GM21576 (cell line): ENCODE data around the gene C15orf61.

Source experiments
- ATAC-seq: cut with Tn5 transposase; IDR thresholded peaks from one replicate; pipeline ENCODE4 v1.9.1; 2021; ENCODE audit warnings: mild to moderate bottlenecking, moderate library complexity; ENCODE audit not compliant: unreplicated experiment

C15orf61 gene

DNA sequence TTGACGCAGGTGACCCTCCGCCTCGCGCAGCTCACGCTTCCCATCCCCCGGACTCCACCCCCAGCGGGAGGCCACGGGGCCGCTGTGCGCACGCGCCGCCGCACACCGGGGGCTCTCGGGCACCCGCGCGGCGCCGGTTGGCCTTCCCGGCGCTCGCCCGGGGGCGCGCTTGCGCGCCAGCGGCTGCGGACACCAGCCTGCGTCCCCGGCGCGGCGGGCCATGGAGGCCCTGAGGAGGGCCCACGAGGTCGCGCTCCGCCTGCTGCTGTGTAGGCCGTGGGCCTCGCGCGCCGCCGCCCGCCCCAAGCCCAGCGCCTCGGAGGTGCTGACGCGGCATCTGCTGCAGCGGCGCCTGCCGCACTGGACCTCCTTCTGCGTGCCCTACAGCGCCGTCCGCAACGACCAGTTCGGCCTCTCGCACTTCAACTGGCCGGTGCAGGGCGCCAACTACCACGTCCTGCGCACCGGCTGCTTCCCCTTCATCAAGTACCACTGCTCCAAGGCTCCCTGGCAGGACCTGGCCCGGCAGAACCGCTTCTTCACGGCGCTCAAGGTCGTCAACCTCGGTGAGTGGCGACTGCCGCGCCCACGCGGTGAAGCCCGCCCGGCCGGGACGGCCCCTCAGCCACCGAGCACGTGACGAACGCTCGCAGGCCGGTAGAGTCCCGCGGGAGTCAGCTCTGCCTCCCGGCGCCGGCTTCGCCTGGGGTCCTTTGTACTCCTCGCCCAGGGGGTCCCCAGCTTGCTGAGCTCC is at the start of gene C15orf61:
C15orf61 (plus strand) TSS at position 103 of the 754 bp plus-strand sequence; CDS start at position 221, 118 bp downstream.
- ATAC-seq: peak; percentile 73

DNA sequence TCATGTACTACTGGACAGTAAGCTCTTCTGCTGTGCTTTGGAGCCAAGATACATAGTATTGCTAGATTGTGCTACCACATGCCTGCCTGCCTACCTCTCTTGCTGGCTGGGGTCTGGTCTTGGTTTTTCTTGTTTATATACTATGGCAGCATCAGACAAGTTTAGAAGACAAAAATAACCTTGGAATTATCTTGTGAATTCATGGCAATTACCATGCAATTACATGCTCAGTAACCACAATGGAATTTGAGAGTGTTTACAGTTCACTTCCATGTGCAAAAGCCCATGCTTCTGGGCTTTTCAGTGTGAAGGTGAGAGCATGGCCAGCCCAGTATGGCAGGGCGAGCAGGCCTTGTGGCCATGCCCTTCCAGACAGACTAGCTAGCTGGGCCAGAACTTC is 48.0 kb upstream of the C15orf61 start:
- no peak for ATAC-seq

DNA sequence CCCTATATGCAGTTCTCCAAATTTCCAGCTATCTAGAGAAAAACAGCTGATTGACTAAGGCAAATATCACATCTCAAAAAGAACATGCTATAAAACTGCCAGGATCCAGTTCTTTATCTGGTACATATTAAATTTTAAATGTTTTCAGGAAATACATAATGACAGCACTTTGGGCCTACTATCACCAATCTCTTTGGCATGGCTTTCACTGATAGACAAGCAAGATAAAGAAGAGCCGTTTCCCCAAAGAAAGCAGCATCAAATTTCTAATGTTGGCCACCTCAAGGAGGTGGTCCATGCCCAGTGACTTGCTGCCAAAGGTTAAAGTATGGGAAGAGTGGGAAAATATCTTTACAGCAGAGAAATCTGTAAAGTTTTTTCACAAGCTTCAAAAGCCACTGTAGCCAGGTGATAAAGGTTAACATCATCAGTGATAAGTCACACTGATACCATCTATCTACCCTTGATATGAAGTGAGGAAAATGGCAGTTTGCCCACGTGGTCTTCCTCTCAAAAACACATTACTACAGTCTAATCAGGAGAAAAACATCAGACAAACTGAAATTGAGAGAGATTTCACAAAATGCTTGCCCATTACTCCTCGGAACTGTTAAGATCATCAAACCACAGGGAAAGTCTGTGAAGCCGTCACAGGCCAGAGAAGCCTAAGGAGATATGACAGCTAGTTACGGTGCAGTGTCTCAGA is 46.4 kb upstream of the C15orf61 start:
- ATAC-seq: no peak

DNA sequence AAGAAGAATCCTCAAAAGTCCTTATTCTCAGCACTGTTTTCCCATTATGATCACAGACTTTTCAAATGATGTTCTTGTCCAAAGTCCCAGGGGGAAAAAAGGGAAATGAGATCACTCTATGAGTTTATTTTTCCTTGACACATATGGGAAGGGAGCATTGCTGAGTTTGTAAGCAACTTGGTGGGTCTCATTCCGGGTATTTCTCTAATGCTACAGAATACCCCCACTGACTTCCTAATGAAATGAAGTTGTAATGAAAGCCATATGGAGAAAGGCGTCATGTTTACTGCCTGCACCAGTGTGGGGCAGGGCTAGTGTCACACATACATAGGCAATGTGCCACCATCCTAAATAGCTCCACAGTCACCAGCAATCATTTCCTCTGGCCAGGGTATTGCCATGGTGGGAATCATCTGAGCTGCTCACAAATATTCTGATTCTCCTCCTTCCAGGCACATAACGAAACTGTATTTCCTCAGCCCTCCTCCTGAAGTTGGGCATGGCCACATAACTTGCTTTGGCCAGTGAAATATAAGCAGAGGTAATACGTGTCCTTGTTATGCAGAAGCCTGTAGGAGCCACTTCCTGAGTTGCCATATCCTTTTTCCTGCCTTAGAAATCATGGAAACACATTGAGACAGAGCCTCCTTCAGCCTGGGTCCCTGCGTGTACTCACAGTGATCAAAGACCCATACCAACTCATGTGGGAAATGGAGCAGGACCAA is 41.0 kb upstream of the C15orf61 start:
- ATAC-seq: no peak

DNA sequence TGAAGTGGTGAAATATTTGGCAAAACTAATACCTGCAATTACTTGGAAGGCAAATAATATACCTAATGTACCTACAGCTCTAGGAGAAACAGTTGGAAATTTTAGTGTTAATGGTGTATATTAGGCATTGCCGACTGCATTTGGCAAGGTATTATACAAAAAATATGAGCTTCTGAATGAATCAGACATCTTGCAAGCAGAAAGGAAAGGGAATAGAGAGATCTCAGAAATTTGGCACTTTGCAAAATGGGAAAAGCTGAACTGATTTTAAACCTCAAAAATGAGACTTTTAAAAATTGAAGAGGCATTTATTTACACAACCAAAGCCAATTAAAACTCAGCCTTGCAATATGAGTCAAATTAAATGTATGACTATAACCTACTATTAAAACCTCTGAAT is 40.2 kb upstream of the C15orf61 start:
- no peak for ATAC-seq

GRCh38 chr15:67481680-67482079 is 39.3 kb upstream of the C15orf61 start:
- ATAC-seq: no peak

- no peak for ATAC-seq
These were observed 25.3 kb upstream of the C15orf61 start for GRCh38 chr15:67495585-67495984.

DNA sequence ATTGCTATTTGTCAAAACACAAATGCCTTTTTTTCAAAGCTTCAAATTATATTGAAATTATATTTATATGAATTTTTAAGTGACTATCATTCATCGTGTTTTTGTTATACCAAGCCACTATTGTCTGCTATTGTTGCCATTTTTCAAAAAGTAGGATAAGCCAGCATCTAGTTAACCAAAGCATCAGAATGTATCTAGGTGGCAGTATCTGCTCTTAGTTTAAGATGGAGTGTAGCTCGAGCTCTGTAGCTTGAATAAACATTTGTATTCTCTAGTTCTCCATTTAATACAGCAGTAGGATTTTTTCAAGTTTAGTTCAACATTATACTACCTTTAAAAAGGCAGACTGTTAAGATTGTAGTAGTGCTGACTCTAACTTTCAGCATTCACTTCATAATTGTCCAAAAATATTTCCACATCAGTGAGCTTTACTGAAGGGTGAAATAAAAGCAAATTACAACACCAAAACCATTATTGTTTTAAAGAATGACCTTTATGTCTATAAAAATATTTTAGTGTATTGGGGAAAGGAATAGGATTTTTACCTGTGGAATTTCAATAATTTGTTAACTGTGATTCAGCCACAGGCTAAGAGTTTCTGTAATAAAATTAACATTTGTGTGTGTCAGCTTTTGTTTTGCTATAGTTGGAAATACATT is 19.6 kb upstream of the C15orf61 start:
- ATAC-seq: no peak

DNA sequence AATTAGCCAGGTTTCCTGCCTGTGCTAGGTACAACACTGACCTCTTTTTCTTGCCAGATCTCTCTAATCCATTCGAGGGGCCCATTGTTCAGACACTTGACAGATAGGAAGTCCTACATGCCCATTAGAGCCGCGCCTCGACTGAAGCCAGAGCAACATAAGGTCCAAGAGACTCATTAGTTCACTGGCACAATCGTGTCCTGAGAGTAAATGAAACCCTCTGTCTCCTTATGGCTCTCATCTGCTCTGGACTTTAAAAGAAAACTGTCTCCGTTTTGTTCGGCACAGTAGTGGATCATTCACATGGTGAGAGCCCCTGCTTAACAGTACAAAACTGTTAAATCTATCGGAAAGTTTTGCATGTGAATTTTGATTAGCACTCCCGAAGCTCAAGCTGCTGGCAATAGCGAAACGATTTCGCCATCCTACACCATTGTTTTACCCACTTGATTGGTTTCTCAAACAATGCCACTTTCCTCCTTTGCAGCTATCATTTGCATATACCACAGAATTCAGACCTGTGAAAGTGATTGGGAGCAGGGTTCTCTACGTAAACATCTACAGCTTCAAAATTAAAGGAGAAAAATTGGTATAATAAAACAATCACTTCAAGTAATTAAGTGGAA is 19.0 kb upstream of the C15orf61 start:
- no peak for ATAC-seq

DNA sequence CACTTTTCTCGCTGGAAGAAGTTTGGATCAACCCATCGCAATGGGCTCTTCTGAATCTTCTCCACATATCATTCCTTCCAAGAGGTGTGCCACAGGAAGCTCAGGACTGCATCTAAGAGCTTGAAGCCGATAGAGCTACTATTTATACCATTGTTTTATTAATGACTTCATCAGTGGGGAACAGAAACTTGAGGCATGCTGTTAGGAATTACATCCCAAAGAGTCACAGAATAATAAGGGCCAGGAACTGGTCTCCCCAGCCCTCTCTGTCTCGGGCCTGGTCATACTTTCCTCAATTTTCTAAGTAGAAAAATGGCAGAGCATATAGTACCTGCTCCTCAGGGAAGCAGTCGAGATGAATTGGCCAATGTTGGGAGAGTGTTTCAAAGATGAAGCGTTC is 16.9 kb upstream of the C15orf61 start:
- no peak for ATAC-seq

DNA sequence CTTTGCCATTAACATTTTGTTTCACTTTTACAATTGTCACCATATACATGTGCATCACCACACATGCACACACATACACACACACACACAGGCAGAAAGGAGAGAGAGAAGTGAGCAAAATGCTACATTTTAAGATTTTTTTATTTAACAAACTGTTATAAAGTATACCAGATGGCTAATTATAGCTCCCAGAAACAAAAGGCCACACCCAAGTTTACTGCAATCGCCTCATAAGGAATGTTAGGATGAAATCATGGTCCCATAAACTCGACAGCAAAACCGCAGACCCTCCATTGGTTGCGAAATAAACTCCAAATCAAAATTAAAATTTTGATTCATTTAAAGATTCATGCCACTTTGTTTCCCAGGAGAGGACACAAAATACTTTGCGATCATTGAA is 16.1 kb upstream of the C15orf61 start:
- no peak for ATAC-seq

GRCh38 chr15:67505675-67506572 is 15.0 kb upstream of the C15orf61 start:
- no peak for ATAC-seq

DNA sequence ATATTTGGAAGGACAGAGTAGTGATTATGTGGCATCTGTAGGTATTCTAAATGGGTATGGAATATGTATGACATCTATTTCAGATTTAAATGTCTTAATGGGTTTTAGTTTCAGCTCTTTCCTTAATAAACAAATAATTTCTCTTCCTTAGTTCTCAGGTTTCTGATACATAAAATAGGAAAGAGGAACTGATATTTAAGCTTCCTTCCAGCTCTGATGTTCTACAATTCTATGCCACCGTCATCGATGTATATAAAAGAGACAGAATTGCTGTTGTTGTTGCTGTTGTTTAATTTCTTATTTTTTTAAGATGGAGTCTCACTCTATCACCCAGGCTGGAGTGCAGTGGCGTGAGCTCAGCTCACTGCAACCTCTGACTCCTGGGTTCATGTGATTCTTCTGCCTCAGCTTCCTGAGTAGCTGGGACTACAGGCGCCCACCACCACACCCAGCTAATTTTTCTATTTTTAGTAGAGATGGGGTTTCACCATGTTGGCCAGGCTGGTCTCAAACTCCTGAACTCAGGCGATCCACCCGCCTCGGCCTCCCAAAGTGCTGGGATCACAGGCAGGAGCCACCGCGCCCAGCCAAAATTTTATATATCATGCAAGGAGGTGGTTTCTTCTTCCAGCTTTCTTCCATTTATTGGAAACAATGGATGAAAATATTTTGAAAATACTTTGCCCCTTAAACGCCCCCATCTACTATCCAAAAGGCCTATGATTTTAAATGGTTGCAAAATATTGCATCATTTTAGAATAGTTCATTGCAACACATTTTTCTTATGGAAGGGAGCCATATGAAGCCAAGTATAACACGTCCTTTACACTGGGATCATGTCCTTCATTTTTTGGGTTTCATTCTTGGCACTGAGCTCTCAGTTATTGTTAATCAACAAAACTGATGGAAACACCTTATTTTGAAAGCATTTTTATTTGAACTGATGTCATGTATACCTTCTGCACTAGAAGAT is 13.9 kb upstream of the C15orf61 start:
- ATAC-seq: no peak

DNA sequence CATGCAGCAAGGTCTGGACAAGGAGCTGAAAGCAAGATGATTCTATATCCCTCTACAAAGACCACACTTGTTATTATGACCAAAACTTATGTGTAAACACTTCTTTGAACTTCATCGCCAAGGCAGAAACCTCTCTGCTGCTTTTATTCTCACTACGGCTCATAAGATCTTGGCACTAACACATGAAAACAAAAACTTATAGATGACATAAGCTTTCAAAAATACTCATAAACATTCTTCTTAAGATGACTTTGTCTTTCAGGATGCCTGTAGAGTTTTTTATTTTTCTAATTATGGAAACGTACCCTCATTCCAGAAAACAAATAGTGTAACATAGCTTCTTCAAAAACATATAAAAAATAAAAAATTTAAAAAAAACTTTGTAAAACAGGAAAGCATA is 12.5 kb upstream of the C15orf61 start:
- no peak for ATAC-seq

- ATAC-seq: no peak
These were observed 11.0 kb upstream of the C15orf61 start for GRCh38 chr15:67509918-67510317.

GRCh38 chr15:67510597-67511190 is 10.2 kb upstream of the C15orf61 start:
- ATAC-seq: no peak

DNA sequence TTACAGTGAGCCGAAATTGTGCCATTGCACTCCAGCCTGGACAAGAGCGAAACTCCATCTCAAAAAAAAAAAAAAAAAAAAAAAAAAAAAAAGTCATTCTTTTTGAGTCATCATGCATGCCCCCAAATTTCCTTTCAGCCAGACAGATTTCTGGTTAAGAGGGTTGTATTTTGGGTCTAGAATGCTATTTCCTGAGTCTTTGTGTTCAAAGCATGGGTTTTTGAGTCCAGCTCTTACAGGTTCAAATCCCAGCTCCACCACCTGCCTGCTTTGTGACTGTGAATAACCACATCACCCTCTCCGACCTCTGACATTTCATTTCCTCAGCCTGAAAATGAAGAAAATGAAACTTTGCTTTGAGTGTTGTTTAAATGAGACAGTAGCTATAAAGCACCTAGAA is 9.3 kb upstream of the C15orf61 start:
- ATAC-seq: no peak

GRCh38 chr15:67512140-67512539 is 8.8 kb upstream of the C15orf61 start:
- ATAC-seq: no peak
